Measurements from ENCODE around the gene CAP2.
"Not testable (repeated sequence)": the region's sequence is repeated elsewhere in the genome, so short reads cannot be mapped to it uniquely, and the experiment has no call there.

Gene CAP2

DNA sequence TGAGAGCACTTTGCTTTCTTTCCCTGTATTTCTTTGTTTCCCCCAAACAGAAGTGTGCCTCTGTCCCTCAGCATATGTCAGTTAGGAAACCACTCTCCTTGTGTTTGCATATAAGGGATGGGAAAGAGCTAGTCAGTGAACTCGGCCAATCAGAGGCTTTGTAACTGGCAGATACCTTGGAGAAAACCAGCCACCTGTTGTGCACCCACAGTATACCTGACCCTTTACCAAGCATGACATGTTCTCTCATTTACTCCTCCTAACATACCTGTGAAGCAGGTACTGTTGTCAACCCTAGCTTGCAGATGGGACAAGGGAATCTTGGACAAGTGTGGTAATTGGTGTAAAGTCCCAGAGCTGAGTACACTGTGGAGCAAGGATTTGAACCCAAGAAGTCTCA lies 110.6 kb downstream of the CAP2 start:
- no peak overlapping the region for H3K4me3 Mint-ChIP-seq
- no peak overlapping the region for H3K27ac Mint-ChIP-seq
- no peaks in the 10 kb centered on the region for H3K9me3 Mint-ChIP-seq
- H3K4me1 Mint-ChIP-seq (ENCODE audit: low read depth): no peaks in the 10 kb centered on the region
- no peaks in the 10 kb centered on the region for H3K27me3 Mint-ChIP-seq (ENCODE audit: low read depth)
- H3K36me3 Mint-ChIP-seq (ENCODE audit: low read depth): no peaks in the 10 kb centered on the region

DNA sequence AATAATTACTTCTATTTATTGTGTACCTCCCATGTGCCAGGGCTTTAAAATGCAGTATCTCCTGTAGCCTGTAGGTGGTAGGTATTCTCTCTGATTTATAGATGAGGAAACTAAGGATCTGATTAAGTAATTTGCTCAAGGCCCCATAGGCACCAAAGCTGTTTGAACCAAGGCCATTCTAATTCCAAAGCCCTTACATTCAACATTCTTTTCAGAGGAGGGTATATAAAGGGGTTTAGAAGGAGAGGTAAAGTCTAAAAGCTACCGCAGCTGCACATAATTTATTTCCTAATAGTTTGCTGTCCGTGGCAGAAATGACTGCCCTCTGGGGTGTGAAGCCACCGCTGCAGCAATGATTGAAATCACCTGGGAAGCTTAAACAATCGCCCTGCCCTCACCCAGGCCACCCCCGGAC lies 111.7 kb downstream of the CAP2 start:
- Mint-ChIP-seq H3K36me3 (ENCODE audit: low read depth) (no peaks in the 10 kb centered on the region), H3K27me3 (ENCODE audit: low read depth) (no peaks in the 10 kb centered on the region), H3K27ac (no peak overlapping the region), H3K4me3 (no peak overlapping the region), H3K4me1 (ENCODE audit: low read depth) (no peaks in the 10 kb centered on the region), H3K9me3 (no peaks in the 10 kb centered on the region)

DNA sequence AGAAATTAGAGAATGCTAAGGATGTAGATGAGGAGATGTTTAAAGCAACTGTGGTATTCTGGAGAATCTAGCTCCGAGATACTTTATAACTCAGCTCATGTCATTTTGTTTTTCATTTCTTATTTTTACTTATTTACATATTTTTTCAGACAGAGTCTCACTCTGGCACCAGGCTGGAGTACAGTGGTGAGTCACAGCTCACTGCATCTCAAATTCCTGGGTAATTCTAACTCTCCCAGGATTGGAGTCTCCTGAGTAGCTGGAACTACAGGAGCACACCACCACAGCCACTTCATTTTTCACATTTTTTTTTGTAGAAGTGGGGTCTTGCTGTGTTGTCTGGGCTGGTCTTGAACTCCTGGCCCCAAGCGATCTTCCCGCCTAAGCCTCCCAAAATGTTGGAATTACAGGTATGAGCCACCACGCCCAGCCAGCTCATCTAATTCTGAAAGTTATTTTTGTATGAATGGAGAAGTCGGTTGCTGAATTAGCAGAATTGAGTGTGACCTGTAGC lies 112.4 kb downstream of the CAP2 start:
- Mint-ChIP-seq H3K27me3 (ENCODE audit: low read depth) (no peaks in the 10 kb centered on the region), H3K4me3 (no peak overlapping the region), H3K9me3 (no peaks in the 10 kb centered on the region), H3K36me3 (ENCODE audit: low read depth) (no peaks in the 10 kb centered on the region), H3K27ac (no peak overlapping the region), H3K4me1 (ENCODE audit: low read depth) (no peaks in the 10 kb centered on the region)

- H3K9me3 Mint-ChIP-seq: no peaks in the 10 kb centered on the region
- H3K36me3 Mint-ChIP-seq (ENCODE audit: low read depth): no peaks in the 10 kb centered on the region
- H3K27me3 Mint-ChIP-seq (ENCODE audit: low read depth): no peaks in the 10 kb centered on the region
- no peaks in the 10 kb centered on the region for H3K4me1 Mint-ChIP-seq (ENCODE audit: low read depth)
- H3K27ac Mint-ChIP-seq: no peak overlapping the region
- no peak overlapping the region for H3K4me3 Mint-ChIP-seq
Observed at GRCh38 chr6:17506531-17506930, 113.1 kb downstream of the CAP2 start.

DNA sequence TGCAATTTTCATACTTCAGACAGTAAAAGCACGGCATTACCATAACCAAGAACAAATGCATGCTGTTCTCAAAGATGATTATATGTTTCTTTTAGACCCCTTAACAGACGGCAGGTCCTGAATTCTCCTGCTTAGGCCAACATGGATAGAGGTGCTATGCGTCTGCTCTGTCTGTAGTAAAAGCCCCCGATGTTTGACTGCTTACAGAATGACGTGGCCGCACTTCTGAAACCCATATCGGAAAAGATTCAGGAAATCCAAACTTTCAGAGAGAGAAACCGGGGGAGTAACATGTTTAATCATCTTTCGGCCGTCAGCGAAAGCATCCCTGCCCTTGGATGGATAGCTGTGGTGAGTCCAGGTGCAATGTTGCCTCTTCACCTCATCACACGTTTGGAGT lies 113.6 kb downstream of the CAP2 start:
- Mint-ChIP-seq H3K27ac (no peak overlapping the region), H3K9me3 (no peaks in the 10 kb centered on the region), H3K4me3 (no peak overlapping the region), H3K36me3 (ENCODE audit: low read depth) (no peaks in the 10 kb centered on the region), H3K4me1 (ENCODE audit: low read depth) (no peaks in the 10 kb centered on the region), H3K27me3 (ENCODE audit: low read depth) (no peaks in the 10 kb centered on the region)

GRCh38 chr6:17511084-17511483 lies 117.7 kb downstream of the CAP2 start:
- Mint-ChIP-seq H3K27ac (no peak overlapping the region), H3K27me3 (ENCODE audit: low read depth) (no peaks in the 10 kb centered on the region), H3K4me3 (no peak overlapping the region), H3K36me3 (ENCODE audit: low read depth) (no peaks in the 10 kb centered on the region), H3K9me3 (no peaks in the 10 kb centered on the region), H3K4me1 (ENCODE audit: low read depth) (no peaks in the 10 kb centered on the region)

DNA sequence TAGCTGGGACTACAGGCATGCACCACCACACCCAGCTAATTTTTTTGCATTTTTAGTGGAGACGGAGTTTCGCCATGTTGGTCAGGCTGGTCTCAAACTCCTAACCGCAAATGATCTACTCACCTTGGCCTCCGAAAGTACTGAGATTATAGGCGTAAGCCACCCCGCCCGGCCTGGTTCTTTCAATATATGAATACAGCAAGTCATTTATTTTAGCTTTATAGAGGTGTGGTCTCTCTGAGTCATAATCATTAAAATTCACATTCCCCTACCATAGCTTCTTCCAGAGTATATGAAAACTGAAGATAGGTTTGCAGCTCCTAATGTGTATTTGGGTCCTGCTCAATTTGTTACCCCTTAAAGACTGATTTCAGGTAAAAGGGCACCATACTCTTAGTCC lies 118.2 kb downstream of the CAP2 start:
- no peaks in the 10 kb centered on the region for H3K27me3 Mint-ChIP-seq (ENCODE audit: low read depth)
- no peaks in the 10 kb centered on the region for H3K4me1 Mint-ChIP-seq (ENCODE audit: low read depth)
- H3K9me3 Mint-ChIP-seq: no peaks in the 10 kb centered on the region
- H3K27ac Mint-ChIP-seq: no peak overlapping the region
- H3K36me3 Mint-ChIP-seq (ENCODE audit: low read depth): no peaks in the 10 kb centered on the region
- H3K4me3 Mint-ChIP-seq: no peak overlapping the region

DNA sequence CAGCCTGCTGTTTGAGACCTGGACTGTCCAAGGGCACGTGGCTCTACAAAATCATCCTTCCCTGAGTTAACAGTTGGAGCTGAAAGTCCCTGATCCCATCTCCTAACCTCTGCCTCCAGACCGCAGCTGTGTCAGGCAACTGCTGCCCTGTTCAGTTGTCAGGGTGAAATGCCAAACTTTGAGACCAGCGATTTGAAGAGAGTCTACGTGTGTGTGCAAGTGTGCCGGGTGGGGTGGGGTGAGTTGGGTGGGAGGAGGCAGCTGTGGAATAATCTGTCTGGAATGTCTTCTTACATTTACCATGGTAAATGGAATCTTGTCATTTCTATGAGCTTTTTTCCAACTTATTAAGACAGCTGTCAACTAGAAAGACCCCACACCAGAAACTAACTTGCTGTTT lies 125.7 kb downstream of the CAP2 start:
- no peaks in the 10 kb centered on the region for H3K27me3 Mint-ChIP-seq (ENCODE audit: low read depth)
- no peaks in the 10 kb centered on the region for H3K9me3 Mint-ChIP-seq
- no peak overlapping the region for H3K4me3 Mint-ChIP-seq
- no peak overlapping the region for H3K27ac Mint-ChIP-seq
- no peaks in the 10 kb centered on the region for H3K4me1 Mint-ChIP-seq (ENCODE audit: low read depth)
- H3K36me3 Mint-ChIP-seq (ENCODE audit: low read depth): no peaks in the 10 kb centered on the region

- Mint-ChIP-seq H3K27ac (no peak overlapping the region), H3K4me1 (ENCODE audit: low read depth) (no peaks in the 10 kb centered on the region), H3K9me3 (no peaks in the 10 kb centered on the region), H3K36me3 (ENCODE audit: low read depth) (no peaks in the 10 kb centered on the region), H3K4me3 (no peak overlapping the region), H3K27me3 (ENCODE audit: low read depth) (no peaks in the 10 kb centered on the region)
Observed at GRCh38 chr6:17525637-17526036, 132.2 kb downstream of the CAP2 start.

DNA sequence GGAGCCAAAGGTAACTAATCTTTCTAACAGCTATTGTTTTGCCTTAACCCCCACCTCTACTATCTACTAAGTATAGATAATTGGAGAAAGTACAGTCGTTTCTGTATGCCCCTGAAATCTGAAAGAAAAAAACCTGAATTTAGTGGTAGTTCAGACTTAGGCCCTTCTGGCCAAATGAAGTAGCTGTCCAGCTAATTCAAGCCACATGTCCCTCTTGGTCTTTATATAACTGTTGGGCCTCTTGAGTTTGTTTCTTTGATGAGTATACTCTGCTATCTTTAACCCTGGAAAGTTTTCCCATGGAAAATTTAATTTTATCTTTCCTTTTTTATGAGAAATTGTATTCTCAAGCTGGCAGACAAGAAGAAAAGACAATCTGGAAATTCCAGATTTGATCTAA lies 133.7 kb downstream of the CAP2 start:
- no peak overlapping the region for H3K4me3 Mint-ChIP-seq
- no peaks in the 10 kb centered on the region for H3K9me3 Mint-ChIP-seq
- no peaks in the 10 kb centered on the region for H3K27me3 Mint-ChIP-seq (ENCODE audit: low read depth)
- no peaks in the 10 kb centered on the region for H3K4me1 Mint-ChIP-seq (ENCODE audit: low read depth)
- no peaks in the 10 kb centered on the region for H3K36me3 Mint-ChIP-seq (ENCODE audit: low read depth)
- H3K27ac Mint-ChIP-seq: no peak overlapping the region

DNA sequence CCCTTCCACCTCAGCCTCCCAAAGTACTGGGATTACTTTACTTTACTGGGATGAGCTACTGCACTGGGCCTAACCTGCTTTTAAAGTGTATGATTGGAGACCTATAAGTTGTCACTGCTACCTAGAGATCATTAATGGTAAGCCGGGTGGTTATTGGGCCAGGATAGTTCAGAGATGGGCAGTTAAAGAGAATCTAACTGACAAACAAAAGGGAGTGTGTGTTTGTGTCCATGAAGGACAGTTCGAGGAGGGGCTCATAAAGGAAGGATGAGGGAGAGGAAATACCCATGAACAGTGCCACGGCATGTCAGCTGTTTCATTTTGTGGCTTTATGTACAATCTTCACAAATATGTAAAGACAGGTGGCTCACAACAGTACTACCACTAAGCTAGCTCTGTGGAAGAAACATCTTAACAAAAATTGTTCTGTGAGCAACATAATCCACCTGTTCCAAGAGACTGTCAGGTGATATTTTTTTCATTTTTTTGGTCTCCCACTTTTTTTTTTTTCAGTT lies 137.0 kb downstream of the CAP2 start:
- Mint-ChIP-seq H3K4me1 (ENCODE audit: low read depth) (no peaks in the 10 kb centered on the region), H3K4me3 (no peak overlapping the region), H3K27ac (no peak overlapping the region), H3K36me3 (ENCODE audit: low read depth) (no peaks in the 10 kb centered on the region), H3K27me3 (ENCODE audit: low read depth) (peaks cover 7% of the 10 kb centered on the region), H3K9me3 (no peaks in the 10 kb centered on the region)

GRCh38 chr6:17536586-17536985 lies 143.2 kb downstream of the CAP2 start:
- no peak overlapping the region for H3K4me3 Mint-ChIP-seq

DNA sequence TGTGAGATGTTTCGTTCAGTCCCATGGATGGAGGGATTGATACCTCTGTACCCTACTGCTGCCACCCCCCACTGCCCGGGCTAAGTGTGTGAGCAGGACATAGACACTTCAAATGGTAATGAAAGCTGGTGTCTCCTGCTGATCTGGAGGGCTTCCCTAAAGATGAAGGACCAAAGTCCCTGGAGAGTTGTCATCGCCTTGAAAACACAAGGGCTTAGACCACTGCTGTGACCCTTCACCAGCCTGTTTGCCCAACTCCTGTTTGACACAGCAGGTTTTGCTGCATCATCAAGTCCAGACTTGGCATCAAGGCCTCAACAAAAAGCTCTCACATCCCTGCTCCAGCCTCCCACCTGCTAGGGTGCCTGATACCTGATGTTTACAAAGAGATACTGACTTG lies 148.8 kb downstream of the CAP2 start:
- no peaks in the 10 kb centered on the region for H3K4me1 Mint-ChIP-seq (ENCODE audit: low read depth)
- no peaks in the 10 kb centered on the region for H3K9me3 Mint-ChIP-seq
- H3K27me3 Mint-ChIP-seq (ENCODE audit: low read depth): no peaks in the 10 kb centered on the region
- H3K36me3 Mint-ChIP-seq (ENCODE audit: low read depth): peaks cover 3% of the 10 kb centered on the region
- no peak overlapping the region for H3K4me3 Mint-ChIP-seq
- no peak overlapping the region for H3K27ac Mint-ChIP-seq

More at GRCh38 chr6:17536586-17536985, 143.2 kb downstream of the CAP2 start:
- H3K27me3 Mint-ChIP-seq (ENCODE audit: low read depth): peaks cover 7% of the 10 kb centered on the region
- no peaks in the 10 kb centered on the region for H3K9me3 Mint-ChIP-seq
- H3K4me1 Mint-ChIP-seq (ENCODE audit: low read depth): no peaks in the 10 kb centered on the region
- H3K27ac Mint-ChIP-seq: no peak overlapping the region
- H3K36me3 Mint-ChIP-seq (ENCODE audit: low read depth): no peaks in the 10 kb centered on the region

- not testable (repeated sequence) for H3K27me3 Mint-ChIP-seq (ENCODE audit: low read depth); H3K4me3 Mint-ChIP-seq; H3K4me1 Mint-ChIP-seq (ENCODE audit: low read depth); H3K36me3 Mint-ChIP-seq (ENCODE audit: low read depth); H3K9me3 Mint-ChIP-seq; H3K27ac Mint-ChIP-seq
Observed at GRCh38 chr6:17545681-17546080, 152.3 kb downstream of the CAP2 start.

DNA sequence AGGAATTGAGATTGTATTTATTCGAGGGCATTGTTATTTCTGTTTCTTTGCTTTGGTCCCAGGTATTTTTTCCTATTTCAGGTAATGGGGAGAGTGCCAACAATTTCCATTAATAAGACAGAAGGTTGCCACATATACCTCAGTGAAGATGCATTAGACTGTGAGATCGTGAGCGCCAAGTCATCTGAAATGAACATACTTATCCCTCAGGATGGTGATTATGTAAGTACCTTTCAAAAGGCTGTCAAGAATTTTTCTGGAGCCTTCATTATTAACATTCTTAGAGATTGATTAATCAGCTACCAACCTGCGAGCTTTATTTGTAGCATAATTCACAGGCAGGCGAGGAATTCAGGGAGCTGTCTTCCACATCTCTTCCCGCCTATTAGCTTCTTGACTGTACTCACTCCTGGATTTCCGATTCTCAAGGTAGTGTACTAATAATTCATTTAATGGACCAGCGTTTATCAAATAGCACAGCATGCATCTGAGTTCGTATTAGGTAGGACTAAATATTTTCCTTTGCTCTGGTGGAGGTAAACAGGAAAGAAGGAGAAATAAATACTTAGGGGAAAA lies 158.1 kb downstream of the CAP2 start:
- H3K4me3 Mint-ChIP-seq: no peak overlapping the region
- H3K36me3 Mint-ChIP-seq (ENCODE audit: low read depth): no peaks in the 10 kb centered on the region
- no peaks in the 10 kb centered on the region for H3K9me3 Mint-ChIP-seq
- no peaks in the 10 kb centered on the region for H3K4me1 Mint-ChIP-seq (ENCODE audit: low read depth)
- H3K27me3 Mint-ChIP-seq (ENCODE audit: low read depth): peaks cover 4% of the 10 kb centered on the region
- H3K27ac Mint-ChIP-seq: no peak overlapping the region

DNA sequence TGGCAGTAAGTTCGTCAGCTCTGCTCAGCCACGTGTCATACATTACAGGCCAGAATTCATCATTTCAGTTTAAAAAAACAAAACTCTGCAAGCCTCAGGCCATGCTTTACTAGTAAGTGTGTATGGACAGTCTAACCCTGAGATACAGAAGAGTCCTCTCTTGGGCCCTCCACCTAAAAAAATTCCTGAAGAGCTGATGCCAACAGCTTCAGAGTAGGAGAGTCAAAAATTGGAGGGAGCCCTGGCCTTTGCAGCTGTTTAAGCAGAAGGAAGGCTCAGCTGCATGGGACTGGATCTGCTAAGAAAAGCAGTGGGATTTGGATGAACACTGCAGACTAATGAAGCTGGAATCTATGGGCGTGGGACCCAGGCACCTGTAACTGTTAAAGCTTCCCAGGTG lies 159.5 kb downstream of the CAP2 start:
- H3K27ac Mint-ChIP-seq: no peak overlapping the region
- peaks cover 4% of the 10 kb centered on the region for H3K27me3 Mint-ChIP-seq (ENCODE audit: low read depth)
- no peaks in the 10 kb centered on the region for H3K4me1 Mint-ChIP-seq (ENCODE audit: low read depth)
- H3K9me3 Mint-ChIP-seq: no peaks in the 10 kb centered on the region
- no peaks in the 10 kb centered on the region for H3K36me3 Mint-ChIP-seq (ENCODE audit: low read depth)
- no peak overlapping the region for H3K4me3 Mint-ChIP-seq
